Astrocyte (in vitro differentiated cells and primary cell): ENCODE measurements around the gene CGREF1.

Experiments
- CTCF ChIP-seq: IDR thresholded peaks from 2 replicates; pipeline ENCODE4 v1.5.1; 2011; ENCODE audit warnings: low read depth, mild to moderate bottlenecking, inconsistent platforms, low read length, moderate library complexity; ENCODE audit not compliant: insufficient read depth
- EZH2 ChIP-seq: IDR thresholded peaks from 2 replicates; pipeline ENCODE4 v1.6.1; 2012; ENCODE audit warnings: mild to moderate bottlenecking, low read length, inconsistent platforms; ENCODE audit not compliant: insufficient read depth

- TF ChIP-seq CTCF (no peak), EZH2 (no peak)
These were observed 43.5 kb upstream of the CGREF1 start for GRCh38 chr2:27162151-27163121.
